Measurements from ENCODE around the gene XPO4. TPM values are rescaled to one million over a fixed set of nuclear protein-coding genes. Genes with fewer than 3 reads are reported as not detected.
"Not testable (repeated sequence)": the region's sequence is repeated elsewhere in the genome, so short reads cannot be mapped to it uniquely, and the experiment has no call there.

The XPO4 gene
- total RNA-seq, 1 donor from 2014 or later = 23.7 TPM

DNA sequence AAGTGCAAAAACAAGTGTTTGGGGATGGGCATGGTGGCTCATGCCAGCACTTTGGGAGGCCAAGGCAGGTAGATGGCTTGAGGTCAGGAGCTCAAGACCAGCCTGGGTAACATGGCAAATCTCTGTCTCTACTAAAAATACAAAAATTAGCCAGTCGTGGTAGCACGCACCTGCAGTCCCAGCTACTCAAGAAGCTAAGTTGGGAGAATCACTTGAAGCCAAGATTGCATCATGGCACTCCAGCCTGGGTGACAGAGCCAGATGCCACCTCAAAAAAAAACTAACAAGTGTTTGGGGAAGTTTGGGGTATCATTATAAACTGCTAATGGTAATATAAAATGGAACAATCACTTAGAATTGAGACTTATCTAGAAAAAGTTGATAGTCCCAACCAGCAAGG, 24.6 kb downstream of the XPO4 start:
- TF ChIP-seq, protein P1, sequence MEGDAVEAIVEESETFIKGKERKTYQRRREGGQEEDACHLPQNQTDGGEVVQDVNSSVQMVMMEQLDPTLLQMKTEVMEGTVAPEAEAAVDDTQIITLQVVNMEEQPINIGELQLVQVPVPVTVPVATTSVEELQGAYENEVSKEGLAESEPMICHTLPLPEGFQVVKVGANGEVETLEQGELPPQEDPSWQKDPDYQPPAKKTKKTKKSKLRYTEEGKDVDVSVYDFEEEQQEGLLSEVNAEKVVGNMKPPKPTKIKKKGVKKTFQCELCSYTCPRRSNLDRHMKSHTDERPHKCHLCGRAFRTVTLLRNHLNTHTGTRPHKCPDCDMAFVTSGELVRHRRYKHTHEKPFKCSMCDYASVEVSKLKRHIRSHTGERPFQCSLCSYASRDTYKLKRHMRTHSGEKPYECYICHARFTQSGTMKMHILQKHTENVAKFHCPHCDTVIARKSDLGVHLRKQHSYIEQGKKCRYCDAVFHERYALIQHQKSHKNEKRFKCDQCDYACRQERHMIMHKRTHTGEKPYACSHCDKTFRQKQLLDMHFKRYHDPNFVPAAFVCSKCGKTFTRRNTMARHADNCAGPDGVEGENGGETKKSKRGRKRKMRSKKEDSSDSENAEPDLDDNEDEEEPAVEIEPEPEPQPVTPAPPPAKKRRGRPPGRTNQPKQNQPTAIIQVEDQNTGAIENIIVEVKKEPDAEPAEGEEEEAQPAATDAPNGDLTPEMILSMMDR (IDR thresholded peaks at IDR 0.05; ENCODE audit: unreplicated experiment) = no peak
- Mint-ChIP-seq H3K4me3 (ENCODE audit: low read depth) (no peak overlapping the region), H3K36me3 (ENCODE audit: insufficient read depth) (peaks cover 10% of the 10 kb centered on the region), H3K4me1 (ENCODE audit: low read depth) (peaks cover 11% of the 10 kb centered on the region), H3K9me3 (ENCODE audit: low read depth) (peaks cover 9% of the 10 kb centered on the region), H3K27me3 (no peaks in the 10 kb centered on the region), H3K27ac (no peak overlapping the region)
- no peak for DNase-seq (ENCODE audit: low spot score, unreplicated experiment)

DNA sequence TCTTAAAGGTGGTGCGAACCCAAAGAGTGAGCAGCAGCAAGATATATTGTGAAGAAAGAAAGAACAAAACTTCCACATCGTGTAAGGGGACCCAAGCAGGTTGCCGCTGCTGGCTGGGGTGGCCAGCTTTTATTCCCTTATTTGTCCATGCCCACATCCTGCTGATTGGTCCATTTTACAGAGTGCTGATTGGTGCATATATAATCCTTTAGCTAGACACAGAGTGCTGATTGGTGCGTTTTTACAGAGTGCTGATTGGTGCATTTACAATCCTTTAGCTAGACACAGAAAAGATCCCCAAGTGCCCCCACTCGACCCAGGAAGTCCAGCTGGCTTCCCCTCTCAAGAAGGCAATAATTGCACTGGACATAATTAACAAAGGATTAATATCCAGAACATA, 25.7 kb downstream of the XPO4 start:
- not testable (repeated sequence) for DNase-seq (ENCODE audit: low spot score, unreplicated experiment); H3K9me3 Mint-ChIP-seq (ENCODE audit: low read depth); H3K27me3 Mint-ChIP-seq; H3K4me3 Mint-ChIP-seq (ENCODE audit: low read depth); H3K27ac Mint-ChIP-seq; H3K4me1 Mint-ChIP-seq (ENCODE audit: low read depth); H3K36me3 Mint-ChIP-seq (ENCODE audit: insufficient read depth)

DNA sequence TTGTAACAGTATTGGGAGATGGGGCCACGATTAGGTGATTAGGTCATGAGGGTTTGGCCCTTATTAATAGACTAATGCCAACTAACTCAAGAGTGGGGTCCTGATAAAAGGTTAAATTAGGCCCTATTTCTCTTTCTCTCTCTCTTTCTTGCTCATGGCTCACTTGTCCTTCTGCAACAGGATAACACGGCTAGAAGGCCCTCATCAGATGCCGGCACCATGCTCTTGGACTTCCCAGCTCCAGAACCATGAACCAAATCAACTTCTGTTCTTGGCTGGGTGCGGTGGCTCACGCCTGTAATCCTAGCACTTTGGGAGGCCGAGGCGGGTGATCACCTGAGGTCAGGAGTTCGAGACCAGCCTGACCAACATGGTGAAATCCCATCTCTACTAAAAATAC, 28.1 kb downstream of the XPO4 start:
- not testable (repeated sequence) for H3K4me3 Mint-ChIP-seq (ENCODE audit: low read depth); DNase-seq (ENCODE audit: low spot score, unreplicated experiment)

DNA sequence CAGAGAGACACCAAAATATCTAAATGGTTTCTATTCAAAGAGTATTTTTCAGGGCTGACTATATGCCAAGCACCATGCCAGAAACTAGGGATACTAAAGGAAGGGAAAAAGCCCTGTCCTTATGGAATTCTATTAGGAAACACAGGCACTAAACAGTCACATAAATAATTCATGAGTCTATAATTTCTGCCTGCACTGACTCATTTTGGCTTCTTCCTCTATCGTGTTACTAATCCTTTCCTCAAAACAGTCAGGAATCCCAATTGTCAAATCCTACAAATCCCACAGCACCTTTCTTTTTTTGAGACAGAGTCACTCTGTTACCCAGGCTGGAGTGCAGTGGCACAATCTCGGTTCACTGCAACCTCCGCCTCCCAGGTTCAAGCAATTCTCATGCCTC, 29.2 kb downstream of the XPO4 start:
- TF ChIP-seq, protein P1 (IDR thresholded peaks at IDR 0.05; ENCODE audit: unreplicated experiment) = no peak
- H3K9me3 Mint-ChIP-seq (ENCODE audit: low read depth) = peaks cover 6% of the 10 kb centered on the region

More for the DNA sequence above, 28.1 kb downstream of the XPO4 start:
- not testable (repeated sequence) for H3K27me3 Mint-ChIP-seq; H3K27ac Mint-ChIP-seq; H3K9me3 Mint-ChIP-seq (ENCODE audit: low read depth); H3K36me3 Mint-ChIP-seq (ENCODE audit: insufficient read depth); H3K4me1 Mint-ChIP-seq (ENCODE audit: low read depth)

DNA sequence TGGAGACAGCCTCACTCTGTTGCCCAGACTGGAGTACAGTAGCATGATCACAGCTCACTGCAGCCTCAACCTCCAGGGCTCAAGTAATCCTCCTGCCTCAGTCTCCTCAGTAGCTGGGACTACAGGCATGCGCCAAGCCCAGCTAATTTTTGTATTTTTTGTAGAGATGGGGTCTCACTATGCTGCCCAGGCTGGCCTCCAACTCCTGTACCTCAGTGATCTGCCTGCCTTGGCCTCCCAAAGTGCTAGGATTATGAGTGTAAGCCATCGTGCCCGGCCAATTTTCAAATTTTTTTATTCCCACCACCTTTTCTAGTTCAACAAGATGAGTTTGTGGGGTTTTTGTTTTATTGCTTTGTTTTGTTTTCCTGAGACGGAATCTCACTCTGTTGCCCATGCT, 31.7 kb downstream of the XPO4 start:
- Mint-ChIP-seq H3K4me1 (ENCODE audit: low read depth) (peaks cover 8% of the 10 kb centered on the region), H3K4me3 (ENCODE audit: low read depth) (no peak overlapping the region), H3K27me3 (no peaks in the 10 kb centered on the region), H3K9me3 (ENCODE audit: low read depth) (no peaks in the 10 kb centered on the region), H3K36me3 (ENCODE audit: insufficient read depth) (no peaks in the 10 kb centered on the region), H3K27ac (no peak overlapping the region)
- TF ChIP-seq, protein P1 (IDR thresholded peaks at IDR 0.05; ENCODE audit: unreplicated experiment) = no peak
- DNase-seq (ENCODE audit: low spot score, unreplicated experiment) = no peak

More for the DNA sequence above, 29.2 kb downstream of the XPO4 start:
- no peak overlapping the region for H3K27ac Mint-ChIP-seq
- H3K27me3 Mint-ChIP-seq = no peaks in the 10 kb centered on the region
- H3K4me3 Mint-ChIP-seq (ENCODE audit: low read depth) = no peak overlapping the region
- H3K4me1 Mint-ChIP-seq (ENCODE audit: low read depth) = peaks cover 8% of the 10 kb centered on the region
- DNase-seq (ENCODE audit: low spot score, unreplicated experiment) = no peak
- peaks cover 3% of the 10 kb centered on the region for H3K36me3 Mint-ChIP-seq (ENCODE audit: insufficient read depth)

DNA sequence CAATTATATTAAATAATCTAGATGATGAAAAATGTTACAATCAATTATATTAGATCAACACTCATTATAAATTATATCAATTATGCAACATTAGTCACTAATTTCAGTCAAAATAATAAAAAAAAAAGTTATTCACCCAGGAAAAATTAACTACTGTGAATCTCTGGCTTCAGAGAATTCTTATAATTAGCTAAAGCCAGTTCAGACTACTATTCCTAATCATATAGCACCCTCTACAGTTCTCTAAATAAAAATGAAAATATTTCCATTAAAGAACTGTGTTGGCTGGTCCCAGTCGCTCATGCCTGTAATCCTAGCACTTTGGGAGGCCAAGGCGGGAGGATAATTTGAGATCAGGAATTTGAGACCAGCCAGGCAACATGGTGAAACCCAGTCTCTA, 33.0 kb downstream of the XPO4 start:
- Mint-ChIP-seq H3K4me1 (ENCODE audit: low read depth) (peaks cover 3% of the 10 kb centered on the region), H3K27ac (no peak overlapping the region), H3K9me3 (ENCODE audit: low read depth) (no peaks in the 10 kb centered on the region), H3K27me3 (no peaks in the 10 kb centered on the region), H3K36me3 (ENCODE audit: insufficient read depth) (no peaks in the 10 kb centered on the region), H3K4me3 (ENCODE audit: low read depth) (no peak overlapping the region)
- no peak for DNase-seq (ENCODE audit: low spot score, unreplicated experiment)
- TF ChIP-seq, protein P1 (IDR thresholded peaks at IDR 0.05; ENCODE audit: unreplicated experiment) = peak; percentile 30

Measured in progenitor cell of endocrine pancreas (in vitro differentiated cells).